Activated effector memory CD4-positive, alpha-beta T cell treated with Interleukin-2 at 50 U/mL for 16 hours (primary cell): ENCODE data around the gene E2F6.

Source experiments
- DNase-seq: peaks from one replicate; pipeline ENCODE4 v3.0.0-alpha.2; 2020

Gene E2F6

DNA sequence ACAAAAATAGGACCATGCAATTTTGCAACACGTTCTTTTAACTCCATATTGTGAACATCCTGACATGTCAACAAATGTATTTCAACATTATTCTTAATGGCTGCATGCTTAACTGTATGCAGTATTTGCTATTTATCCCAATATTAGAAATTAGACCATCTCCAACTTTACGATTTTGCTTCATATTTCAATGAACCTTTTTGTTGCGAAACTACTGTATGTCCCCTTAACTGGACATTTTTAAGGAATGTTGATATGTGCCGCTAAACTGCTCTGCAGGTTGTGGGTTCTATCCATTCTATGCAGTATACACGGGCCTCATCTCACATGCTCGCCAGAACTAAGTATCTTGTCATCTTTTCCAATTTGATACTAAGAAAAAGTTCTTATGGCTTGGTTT, 11.1 kb downstream of the E2F6 start:
- DNase-seq, result no peak

DNA sequence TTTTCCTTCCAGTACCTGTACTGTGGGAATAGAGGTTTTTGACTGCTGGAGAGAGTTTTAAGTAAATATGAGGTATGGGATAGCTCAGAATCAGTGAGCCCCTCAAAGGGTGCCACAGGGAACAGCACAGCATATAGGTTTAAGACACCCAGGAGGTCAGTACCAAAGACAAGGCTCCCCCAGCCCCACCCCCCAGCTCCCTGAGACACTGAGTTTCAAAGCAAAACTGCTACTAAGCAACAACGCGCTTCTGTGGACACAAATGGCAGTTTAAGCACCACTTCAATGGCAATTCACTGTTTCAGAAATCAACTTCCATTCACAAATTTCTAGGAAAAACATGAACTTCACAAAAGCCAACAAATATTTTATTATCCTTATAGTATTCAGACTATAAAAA, 15.2 kb downstream of the E2F6 start:
- no peak for DNase-seq

DNA sequence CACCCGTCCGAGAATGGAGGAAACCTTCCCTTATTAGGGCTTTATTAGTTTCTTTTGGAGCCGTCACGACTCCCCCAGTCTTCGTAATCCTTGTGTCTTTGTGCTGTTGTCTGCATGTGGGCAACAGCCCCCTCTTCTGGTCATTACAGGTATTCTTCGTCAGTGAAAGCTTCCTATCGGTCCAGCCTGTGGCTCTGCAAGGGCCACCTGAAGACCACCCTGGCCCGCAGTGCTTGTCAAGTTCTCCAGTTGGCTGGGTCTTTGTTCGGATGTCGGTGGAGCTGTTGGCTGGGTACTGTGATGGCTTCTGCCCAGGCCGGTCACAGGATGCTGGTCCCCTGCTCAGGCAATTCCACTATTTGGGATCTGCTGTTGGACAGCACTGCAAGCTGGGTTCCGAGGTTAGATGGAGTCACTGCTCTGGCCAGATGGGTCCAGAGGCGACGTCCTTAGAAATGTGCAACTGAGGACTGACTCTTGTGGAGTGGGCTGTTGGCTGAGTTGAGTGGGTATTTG, 19.2 kb downstream of the E2F6 start:
- no peak for DNase-seq

DNA sequence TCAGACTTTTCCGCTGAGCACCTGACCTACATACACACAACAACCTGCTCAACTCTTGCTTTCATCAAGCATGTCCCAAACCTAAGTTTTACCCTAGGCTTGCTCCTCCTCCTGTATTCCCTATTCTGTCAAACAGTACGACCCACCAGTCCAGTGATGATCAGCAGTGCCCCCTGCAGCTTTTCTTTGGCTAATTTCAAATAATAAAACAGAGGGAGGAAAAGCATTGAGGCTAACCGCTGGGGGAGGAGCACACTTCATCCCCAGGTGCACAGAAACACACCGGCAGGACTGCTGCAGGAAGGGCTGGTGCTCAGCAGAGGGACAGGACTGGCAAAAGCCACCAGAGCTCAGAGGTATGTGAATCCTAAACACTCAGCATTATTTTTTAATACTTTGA, 21.2 kb downstream of the E2F6 start:
- no peak for DNase-seq

DNA sequence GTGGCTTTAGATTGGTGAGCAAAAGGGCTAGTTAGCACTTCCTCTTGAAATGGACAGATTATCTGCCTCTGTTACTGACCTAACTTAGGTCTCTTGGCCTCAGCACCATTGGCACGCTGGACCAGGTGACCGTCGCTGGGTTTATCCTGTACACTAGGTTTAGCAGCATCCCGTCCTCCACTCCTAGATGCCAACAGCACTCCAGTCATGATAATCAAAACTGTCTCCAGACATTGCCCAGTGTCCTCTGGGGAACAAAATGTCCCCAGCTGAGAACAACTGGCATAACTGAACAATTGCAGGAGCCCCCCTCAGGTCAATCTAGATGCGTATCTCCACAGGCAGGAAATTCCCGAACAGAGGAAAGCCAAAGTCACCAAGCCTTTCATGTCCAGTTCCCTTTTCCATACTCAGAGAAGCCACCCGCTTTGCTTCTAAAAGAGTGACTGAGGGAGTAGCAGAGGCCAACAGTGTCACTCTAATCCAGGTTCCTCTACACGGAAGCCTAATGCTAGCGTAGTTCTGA, 27.3 kb downstream of the E2F6 start:
- DNase-seq, result no peak

DNA sequence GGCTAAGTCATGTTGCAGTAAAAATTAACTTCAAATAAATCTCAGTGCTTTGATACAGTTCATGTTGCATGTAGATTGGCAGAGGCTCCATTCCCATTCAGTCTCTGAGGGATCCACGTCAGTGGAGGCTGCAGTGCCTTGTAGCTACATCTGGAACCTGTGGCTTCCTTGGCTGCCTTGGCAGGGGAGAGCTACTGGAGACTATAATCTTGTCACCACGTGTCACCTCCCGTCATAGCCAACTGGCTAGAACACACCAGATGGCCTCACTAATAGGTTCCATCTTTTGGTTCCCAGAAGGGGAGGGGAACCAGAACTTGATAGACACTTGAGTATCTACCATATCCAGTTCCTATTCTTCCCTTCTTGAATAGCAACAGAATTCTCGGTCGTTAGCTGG, 28.4 kb downstream of the E2F6 start:
- DNase-seq, result no peak

DNA sequence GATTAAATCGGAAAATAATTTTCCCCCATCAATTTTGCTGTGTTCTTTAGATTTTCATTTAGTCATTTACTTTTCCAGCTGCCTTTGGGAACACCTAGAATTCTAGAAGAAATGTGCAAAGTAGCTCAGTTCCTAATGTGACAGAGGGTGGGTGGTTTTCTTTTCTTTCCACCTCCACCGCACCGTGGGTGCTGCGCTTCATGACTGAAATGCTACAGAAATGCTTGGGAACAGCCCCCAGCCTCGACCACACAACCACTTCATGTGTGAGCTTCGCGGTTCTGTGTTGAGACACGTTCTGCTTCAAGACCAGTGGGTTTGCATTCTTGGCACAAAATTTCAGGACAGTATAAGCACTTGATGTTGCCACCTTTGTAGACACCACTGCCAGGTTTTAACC, 30.9 kb downstream of the E2F6 start:
- no peak for DNase-seq

DNA sequence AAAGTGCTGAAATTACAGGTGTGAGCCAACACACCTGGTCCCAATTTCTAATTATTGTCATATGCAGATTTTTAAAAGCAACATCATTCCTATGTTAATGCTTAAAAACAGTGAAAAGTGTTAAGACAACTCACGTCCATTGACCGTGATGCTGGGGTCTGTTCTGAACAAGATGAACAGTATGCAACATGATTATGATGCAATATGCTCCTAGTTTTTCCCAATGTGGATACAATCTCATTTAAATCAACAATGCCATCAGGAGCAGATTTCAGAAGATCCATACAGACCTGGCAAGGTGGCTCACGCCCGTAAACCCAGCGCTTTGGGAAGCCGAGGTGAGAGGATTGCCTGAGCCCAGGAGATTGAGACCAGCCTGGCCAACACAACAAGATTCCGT, 31.5 kb downstream of the E2F6 start:
- no peak for DNase-seq

DNA sequence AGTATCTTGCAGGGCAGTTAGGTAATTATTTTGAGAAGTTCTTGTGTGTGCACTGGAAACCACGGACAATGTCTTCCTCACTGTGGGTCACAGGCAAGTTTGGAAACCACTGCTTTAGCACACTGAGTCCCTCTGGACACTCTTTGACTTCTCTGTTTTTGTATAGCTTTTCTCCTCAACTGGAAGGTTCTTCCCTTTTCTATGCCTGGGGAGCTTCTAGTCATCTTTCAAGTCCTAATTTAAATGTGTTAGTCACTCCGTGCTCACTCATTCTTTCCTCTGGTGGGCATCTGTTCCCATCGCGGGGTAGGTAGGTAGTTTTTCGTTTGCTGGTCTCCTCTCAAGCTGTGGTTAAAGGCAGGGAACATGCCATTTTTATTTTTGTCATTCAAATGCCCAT, 32.1 kb downstream of the E2F6 start:
- no peak for DNase-seq

DNA sequence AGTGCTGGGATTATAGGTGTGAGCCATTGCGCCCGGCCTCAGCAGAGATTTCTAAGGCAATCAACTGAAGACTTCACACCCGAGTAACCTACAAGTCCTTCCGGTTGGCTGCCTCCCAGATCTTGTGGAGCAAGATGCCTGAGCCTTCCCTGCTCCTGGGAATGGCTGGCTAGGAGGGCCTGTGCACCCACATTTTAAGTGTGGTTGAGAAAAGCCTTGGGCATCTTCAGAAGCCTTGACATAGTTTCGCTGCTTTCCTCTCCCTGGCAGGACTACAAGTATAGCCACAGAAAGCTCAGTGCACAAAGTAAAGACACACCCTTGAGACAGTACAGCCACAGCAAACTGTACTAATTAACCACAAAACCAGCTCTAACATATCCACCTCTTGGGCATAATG, 35.2 kb downstream of the E2F6 start:
- DNase-seq, result no peak

DNA sequence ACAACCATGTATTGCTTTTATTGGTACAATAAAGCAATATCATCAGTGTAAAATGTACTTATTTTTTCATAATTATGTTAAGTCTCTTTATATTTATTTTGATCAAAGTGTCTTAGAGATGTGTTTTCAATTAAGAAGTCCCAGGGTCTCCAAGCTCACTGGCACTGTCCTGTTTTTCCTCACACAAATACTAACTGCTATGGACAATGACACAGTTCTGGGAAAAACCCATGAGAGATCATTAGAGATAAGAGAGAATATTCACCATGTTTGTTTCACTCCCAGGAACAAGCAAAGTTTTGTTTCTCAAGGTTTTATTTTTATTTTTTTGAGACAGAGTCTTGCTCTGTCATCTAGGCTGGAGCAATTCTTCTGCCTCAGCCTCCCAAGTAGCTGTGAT, 38.7 kb downstream of the E2F6 start:
- DNase-seq, result no peak

DNA sequence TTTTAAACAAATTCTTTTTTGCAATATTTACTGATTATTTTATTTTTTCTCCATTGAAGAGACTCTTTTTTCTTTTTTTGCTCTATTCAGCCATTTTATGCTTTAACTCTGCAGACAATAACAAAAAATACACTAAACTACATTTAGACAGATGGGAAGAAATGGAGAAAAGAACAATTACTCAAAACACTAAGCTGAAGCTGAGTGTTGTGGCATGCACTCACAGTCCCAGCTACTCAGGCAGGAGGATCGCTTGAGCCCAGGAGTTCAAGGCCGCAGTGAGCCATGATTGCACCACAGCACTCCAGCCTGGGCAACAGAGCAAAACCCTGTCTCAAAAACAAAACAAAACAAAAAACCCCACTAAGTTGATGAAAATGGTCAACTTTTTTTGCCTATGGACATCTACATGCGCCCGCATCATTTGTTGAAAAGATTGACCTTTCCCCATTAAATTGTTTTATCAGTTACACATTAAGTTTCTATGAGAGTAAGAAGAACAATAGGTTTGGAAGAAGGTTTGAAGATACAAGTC, 43.0 kb downstream of the E2F6 start:
- no peak for DNase-seq

DNA sequence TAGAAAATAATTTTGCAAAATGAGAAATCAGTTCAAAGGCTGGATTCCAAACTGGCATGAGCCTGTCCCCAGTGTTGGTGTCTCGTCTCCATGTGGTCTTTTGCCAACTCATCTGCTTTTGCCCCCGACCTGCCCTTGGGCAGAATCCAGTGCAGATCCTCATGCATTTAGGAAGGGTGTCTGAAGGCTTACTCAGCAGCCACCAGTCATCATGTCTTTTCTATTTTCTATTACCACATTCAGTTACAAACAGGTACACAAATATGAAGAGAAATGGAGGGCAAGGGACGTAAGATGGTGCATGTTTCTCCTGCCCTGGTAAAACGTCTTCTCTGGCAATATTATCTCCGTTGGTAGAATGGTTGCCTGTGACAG, 43.5 kb downstream of the E2F6 start:
- DNase-seq, result no peak

DNA sequence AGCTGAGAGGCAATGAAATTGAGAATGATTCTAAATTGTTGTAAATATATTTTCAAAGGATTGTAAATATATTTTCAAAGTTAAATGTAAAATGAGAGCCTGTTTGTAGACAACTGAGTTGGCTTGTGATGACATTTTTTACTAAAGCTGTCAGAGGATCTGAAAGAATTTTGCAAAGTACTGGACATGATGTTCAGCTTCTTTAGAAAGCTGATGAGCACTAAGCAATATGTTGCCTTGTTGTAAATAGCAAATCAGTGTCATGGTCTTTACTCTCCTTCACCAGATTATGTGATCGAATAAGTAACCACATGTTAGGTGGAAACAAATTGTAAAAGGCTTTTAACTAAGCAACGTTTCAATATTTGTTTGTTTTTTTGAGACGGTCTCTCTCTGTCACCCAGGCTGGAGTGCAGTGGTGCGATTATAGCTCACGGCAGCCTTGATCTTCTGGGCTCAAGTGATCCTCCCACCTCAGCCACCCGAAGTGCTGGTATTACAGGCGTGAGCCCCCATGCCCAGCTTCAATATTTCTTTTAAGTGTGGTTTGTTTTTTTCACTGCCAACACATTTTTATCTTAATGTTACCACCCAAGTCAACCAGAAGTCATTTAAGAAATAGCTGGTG, 44.0 kb downstream of the E2F6 start:
- DNase-seq, result no peak

DNA sequence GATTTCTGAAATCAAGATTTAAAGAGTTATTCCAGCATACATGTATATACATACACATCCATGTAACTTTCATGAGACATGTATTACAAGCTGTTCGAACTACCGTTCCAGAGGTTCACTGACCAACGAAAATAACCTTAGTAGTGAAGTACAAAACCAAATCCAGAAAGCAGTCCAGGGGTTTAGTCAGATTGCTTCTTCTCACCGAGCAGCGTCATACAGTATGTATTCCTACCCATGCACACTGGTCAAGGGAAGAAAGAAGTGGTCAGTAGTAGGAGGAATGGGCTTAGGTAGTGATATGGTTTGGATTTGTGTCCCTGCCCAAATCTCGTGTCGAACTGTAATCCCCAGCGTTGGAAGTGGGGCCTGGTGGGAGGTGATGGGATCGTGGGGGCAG, 45.3 kb downstream of the E2F6 start:
- no peak for DNase-seq

DNA sequence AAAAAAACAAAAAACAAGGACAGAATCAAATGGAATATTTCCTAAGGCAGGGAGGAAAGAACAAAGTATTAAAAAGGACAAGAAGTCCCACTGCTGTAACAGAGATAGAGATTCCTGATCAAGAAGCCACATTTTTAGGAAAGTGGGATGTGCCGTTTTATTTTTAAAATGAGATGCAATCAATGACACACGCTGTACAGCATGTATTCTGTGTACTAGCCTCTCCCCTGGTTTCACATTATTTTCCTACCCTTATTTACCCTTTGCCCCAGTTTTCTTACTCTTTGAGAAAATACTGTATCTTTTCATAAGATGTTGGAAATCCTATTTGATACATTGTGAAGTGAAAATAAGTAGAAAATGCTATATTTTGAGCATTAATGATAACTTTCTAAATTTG, 45.8 kb downstream of the E2F6 start:
- no peak for DNase-seq

DNA sequence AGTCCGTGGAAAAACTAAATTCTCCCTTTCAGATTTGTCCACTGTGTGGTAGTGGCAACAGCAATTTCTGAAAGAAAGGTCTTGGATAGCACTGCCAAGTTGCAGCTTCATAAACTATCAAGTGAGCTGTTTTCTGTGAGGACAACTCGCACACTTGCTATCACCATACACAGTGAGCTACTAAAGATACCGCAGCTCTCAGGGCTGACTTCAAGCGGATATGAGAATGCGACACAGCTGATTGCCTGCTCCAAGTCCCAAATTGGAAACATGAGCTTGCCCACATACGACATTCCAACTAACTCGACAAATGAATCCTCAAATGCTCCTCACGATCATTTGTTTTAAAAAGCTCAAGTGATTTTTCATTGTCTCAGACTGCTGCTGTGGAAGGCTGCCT, 46.2 kb downstream of the E2F6 start:
- DNase-seq, result no peak

DNA sequence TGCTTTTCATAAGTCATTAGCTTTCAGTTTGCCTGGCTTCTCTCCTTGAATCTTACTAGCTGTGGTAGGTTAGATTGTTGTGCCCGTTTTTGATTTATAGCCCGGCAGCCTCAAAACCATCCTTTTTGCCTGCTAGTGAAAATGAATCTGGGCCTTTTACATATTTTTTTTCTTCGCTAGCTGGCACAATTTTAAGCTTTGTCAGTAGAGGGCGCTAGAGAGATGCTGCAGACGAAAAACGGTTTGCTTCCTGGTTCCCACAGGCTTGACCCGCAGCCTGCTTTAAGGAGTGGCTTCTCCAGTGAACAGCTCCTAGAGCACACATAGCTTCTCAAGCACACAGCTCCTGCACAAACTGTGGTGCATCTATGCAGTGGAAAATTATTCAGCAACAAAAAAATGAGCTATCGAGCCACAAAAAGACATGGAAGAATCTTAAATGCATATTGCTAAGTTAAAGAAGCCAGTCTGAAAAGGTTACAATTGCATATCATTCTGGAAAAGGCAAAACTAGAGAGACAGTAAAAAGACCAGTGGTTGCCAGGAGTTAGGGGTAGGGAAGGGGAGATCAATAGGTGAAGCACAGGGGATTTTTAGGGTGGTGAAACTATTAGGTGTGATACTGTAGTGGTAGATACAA, 47.9 kb downstream of the E2F6 start:
- no peak for DNase-seq

DNA sequence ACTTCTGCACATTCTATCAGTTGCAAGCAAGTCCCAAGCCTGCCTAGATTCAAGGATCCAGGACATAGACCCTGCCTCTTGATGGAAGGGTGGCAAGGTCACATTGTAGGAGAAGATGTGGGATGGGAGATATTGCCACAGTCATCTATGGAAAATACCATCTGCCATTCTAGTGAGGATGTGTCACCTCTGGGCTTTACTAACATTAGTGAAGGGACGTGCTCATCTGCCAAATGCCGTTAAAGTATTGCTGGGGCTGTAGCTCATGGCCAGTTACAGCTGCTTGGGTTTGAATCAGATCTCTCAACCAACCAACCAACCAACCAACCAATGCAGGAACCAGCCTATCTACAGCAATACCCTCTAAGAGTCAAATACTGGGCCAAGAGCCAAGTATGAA, 49.0 kb downstream of the E2F6 start:
- DNase-seq, result no peak

DNA sequence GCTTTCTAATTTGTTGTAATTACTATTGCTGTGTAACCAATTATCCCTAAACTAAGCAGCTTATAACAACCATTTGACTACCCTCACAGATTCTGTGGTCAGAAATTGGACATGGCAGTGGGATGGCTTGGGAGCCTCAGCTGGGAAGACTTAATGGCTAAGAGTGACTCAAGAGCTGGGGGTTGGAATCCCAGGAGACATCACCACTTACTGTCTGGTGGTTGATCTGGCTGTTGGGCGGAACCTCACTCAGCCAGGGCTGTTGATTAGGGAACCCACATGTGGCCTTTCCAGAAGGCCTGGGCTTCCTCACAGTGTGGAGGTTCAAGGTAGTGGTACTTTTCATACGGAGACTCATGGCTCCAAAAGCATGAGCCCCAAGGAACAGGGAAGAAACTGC, 49.8 kb downstream of the E2F6 start:
- no peak for DNase-seq

DNA sequence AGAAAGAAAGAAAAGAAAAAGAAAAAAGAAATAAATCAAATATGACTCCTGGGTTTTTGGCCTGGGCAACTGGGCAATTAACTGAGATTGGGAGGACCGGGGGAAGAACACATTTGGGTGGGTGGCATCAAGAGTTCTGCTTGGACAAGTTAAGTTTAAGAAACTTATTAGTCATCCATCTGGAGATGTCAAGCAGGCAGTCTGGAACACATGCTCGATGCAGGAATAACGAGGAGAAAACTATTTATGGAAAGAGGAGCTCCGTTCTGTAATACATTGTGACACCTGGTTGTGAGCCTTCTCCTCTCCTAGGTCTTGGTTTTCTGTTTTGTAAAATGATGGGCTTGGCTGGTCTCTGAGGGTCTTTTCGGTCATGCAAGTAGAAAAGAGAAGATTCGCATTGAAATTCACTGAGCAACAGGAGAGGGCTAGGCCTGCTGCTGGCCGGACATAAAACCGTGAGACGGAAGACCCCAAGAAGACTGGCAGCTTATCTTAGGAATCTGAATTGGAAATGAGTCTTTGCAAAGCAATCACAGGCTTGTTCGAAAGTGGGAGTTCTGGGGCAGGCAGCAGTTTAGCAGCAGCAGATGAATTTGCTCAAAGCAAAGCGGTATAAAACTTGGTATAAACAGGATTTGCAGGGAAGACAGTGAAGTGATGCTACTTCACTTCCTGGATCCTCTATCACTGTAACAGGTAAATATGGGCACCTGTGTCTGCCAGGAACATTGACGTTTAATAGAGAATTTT, 51.4 kb downstream of the E2F6 start:
- DNase-seq, result no peak

DNA sequence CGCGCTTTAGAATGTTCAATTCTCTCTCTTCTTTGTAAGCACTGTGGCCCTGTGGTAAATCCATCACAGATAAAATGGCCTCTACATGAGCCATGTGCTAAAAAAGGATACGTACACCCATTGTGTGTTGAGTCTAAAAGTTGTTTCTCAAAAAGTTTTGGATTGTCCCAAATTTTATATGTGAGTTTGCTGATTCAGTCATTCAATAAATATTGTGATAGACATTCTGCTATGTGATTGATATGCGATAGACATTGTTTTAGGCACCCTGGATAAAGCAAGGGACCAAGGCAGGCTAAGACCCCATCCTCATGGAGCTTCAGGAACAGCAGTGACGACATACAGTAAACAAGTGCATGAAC, 53.5 kb downstream of the E2F6 start:
- no peak for DNase-seq

DNA sequence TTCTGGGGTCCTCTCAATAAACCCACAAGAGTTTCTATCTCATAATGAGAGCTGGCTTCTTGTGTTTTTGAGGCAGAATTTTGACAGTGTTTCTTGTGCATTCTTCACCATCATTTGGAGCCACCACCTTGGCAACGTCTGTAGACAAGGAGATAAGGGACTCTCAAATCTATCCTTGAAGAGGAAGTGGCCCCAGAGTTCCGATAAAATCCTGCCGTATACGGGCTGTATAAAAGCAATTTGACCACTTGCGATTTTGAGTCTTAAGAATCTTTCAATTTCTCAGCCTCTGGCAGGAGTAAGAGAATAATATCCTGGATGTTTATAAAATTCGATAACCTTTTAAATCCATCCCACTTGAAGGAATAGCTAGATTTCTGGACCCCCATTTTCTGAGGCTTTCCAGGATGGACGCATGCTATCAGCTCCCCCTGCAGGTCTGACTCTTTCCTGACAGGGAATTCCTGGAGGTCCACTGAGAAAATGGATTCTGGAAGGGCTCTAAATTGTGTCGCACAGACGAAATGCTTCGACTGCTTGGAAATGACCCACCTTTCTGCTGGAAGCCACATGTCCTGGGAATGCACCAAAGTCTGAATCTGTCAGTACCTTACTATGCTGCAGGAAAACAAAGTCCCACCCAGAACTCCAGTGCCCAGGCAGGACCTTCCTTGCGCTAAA, 54.1 kb downstream of the E2F6 start:
- no peak for DNase-seq
